Colonic mucosa (tissue), 4 donors: ENCODE data around the gene MYD88. TPM values are rescaled to one million over a fixed set of nuclear protein-coding genes. Genes with fewer than 3 reads are reported as not detected.

Experiments
- DNase-seq: peaks from one replicate; pipeline ENCODE4 v3.0.0-alpha.2; 2020
- H3K27ac ChIP-seq: fragments of 200-600 bp; one replicate; pipeline ENCODE4 v1.8.0; 2021
- H3K27me3 ChIP-seq: fragments of 200-600 bp; one replicate; pipeline ENCODE4 v1.8.0; 2021
- H3K36me3 ChIP-seq: fragments of 200-600 bp; one replicate; pipeline ENCODE4 v1.8.0; 2021
- H3K4me1 ChIP-seq: fragments of 200-600 bp; one replicate; pipeline ENCODE4 v1.8.0; 2021; ENCODE audit warnings: mild to moderate bottlenecking
- H3K4me3 ChIP-seq: fragments of 200-600 bp; one replicate; pipeline ENCODE4 v1.8.0; 2021
- H3K9ac ChIP-seq, 2 donors: one replicate each; pipeline ENCODE4 v1.7.0; 2013; ENCODE audit warnings: control low read depth in 2 of 2, low read depth in 2 of 2, low read length in 2 of 2
- H3K9me3 ChIP-seq: fragments of 200-600 bp; one replicate; pipeline ENCODE4 v1.8.0; 2021
- CTCF ChIP-seq: fragments of 200-600 bp; IDR thresholded peaks from one replicate; pipeline ENCODE4 v1.8.0; 2022; ENCODE audit warnings: antibody characterized with exemption, mild to moderate bottlenecking
- intact Hi-C: fragments of 100-400 bp; cut with DNase I; formaldehyde crosslinking; loops from one replicate; pipeline ENCODE4 v1.14.1; 2022
- total RNA-seq, 2 donors: library from RNA; stranded (reverse); fragmentation: NEBNext Ultra II Directional in 1 of 2; extraction: Animal tissue kit (Norgen Biotek cat#: 25700) in 1 of 2; gene quantifications; one replicate each; pipeline ENCODE4 v1.2.1, GENCODE V29; 2021
- donor health status: healthy.
- donor health status: DM: no; HTN: no; CAD: no.
- donor health status: DM: no; HTN: no; CAD: no.

MYD88 gene
- total RNA-seq: 10 to 100 TPM; 69.5 to 70.4 TPM

GRCh38 chr3:38138349-38139190, at the start of gene MYD88:
TSS of gene MYD88 (plus strand) at chr3:38138661. CDS start at chr3:38138701, 40 bp downstream.
- Histone ChIP-seq H3K9ac (peak within 1 kb of the TSS; percentile 95 to 97), H3K27ac (peak within 1 kb of the TSS; percentile 98), H3K27me3 (no peaks in the 10 kb centered on the region), H3K9me3 (no peaks in the 10 kb centered on the region), H3K4me3 (peak within 1 kb of the TSS; percentile 77), H3K4me1 (peaks cover 27% of the 10 kb centered on the region), H3K36me3 (peaks cover 15% of the 10 kb centered on the region)
- peak; percentile 90 for DNase-seq
- no peak for TF ChIP-seq CTCF
- intact Hi-C loops: no loop called here

GRCh38 chr3:38089163-38089562, 49.3 kb upstream of the MYD88 start:
- intact Hi-C loops: no loop called here
- TF ChIP-seq CTCF: no peak
- Histone ChIP-seq H3K4me1 (no peaks in the 10 kb centered on the region), H3K9ac (no peak overlapping the region), H3K36me3 (no peaks in the 10 kb centered on the region), H3K27ac (no peak overlapping the region), H3K4me3 (no peak overlapping the region), H3K9me3 (no peaks in the 10 kb centered on the region), H3K27me3 (no peaks in the 10 kb centered on the region)
- no peak for DNase-seq

GRCh38 chr3:38090453-38090852, 48.0 kb upstream of the MYD88 start:
- H3K36me3 ChIP-seq: no peaks in the 10 kb centered on the region
- no peak for TF ChIP-seq CTCF
- H3K27ac ChIP-seq: no peak overlapping the region
- H3K9ac ChIP-seq: no peak overlapping the region
- DNase-seq: no peak
- H3K27me3 ChIP-seq: no peaks in the 10 kb centered on the region
- H3K9me3 ChIP-seq: no peaks in the 10 kb centered on the region
- no peaks in the 10 kb centered on the region for H3K4me1 ChIP-seq
- intact Hi-C loops: no loop called here
- no peak overlapping the region for H3K4me3 ChIP-seq

GRCh38 chr3:38094999-38095398, 43.5 kb upstream of the MYD88 start:
- no peaks in the 10 kb centered on the region for H3K4me1 ChIP-seq
- TF ChIP-seq CTCF: no peak
- intact Hi-C loops: no loop called here

GRCh38 chr3:38095669-38096483, 42.6 kb upstream of the MYD88 start:
- H3K4me1 ChIP-seq: no peaks in the 10 kb centered on the region
- DNase-seq: no peak
- H3K9me3 ChIP-seq: no peaks in the 10 kb centered on the region
- no peak overlapping the region for H3K4me3 ChIP-seq
- TF ChIP-seq CTCF: no peak
- no peak overlapping the region for H3K27ac ChIP-seq
- no peak overlapping the region for H3K9ac ChIP-seq
- intact Hi-C loops: no loop called here
- H3K36me3 ChIP-seq: no peaks in the 10 kb centered on the region
- no peaks in the 10 kb centered on the region for H3K27me3 ChIP-seq

More at GRCh38 chr3:38094999-38095398, 43.5 kb upstream of the MYD88 start:
- Histone ChIP-seq H3K27ac (no peak overlapping the region), H3K9ac (no peak overlapping the region), H3K9me3 (no peaks in the 10 kb centered on the region), H3K4me3 (no peak overlapping the region), H3K27me3 (no peaks in the 10 kb centered on the region), H3K36me3 (no peaks in the 10 kb centered on the region)
- DNase-seq: no peak
